H1 (cell line): ENCODE measurements around the gene INO80. TPM values are rescaled to one million over a fixed set of nuclear protein-coding genes. Genes with fewer than 3 reads are reported as not detected.

Experiments
- CTCF ChIA-PET: fragments of 300-600 bp; sonication (Branson Sonifier 250); formaldehyde crosslinking; loops from one replicate; lab custom pipeline; 2021; ENCODE audit not compliant: partially characterized antibody; lab: Charles Lee
- POLR2A ChIA-PET: fragments of 300-600 bp; sonication (Branson Sonifier 250); formaldehyde crosslinking; loops from one replicate; lab custom pipeline; 2021; ENCODE audit warnings: inconsistent platforms; ENCODE audit not compliant: partially characterized antibody; lab: Charles Lee
- DNase-seq, 2 experiments: peaks; one replicate each; pipeline versions ENCODE4 v3.0.0 to v3.0.0-alpha.2; 2010 to 2022; ENCODE audit warnings: low spot score in 2 of 2, low read depth in 1 of 2, mixed read lengths in 1 of 2
- FAIRE-seq: peaks from 2 replicates; lab custom pipeline; 2011; peaks lifted over from hg19 to GRCh38; lab: Jason Lieb, UNC
- H2AFZ ChIP-seq: 2 replicates; pipeline ENCODE4 v1.8.1; 2012; ENCODE audit warnings: low read length, inconsistent platforms
- H2AK5ac ChIP-seq: 2 replicates; pipeline ENCODE4 v1.6.1; 2013; ENCODE audit warnings: low read depth, low read length
- H2BK120ac ChIP-seq: replicated peaks from 2 replicates; pipeline ENCODE3; 2013; ENCODE audit warnings: low read depth, low read length, inconsistent platforms
- H2BK12ac ChIP-seq: 2 replicates; pipeline ENCODE4 v1.6.1; 2013; ENCODE audit warnings: low read depth, low read length
- H2BK15ac ChIP-seq: 2 replicates; pipeline ENCODE4 v1.6.1; 2013; ENCODE audit warnings: low read length
- H2BK20ac ChIP-seq: 2 replicates; pipeline ENCODE4 v1.6.1; 2013; ENCODE audit warnings: low read length
- H2BK5ac ChIP-seq: 2 replicates; pipeline ENCODE4 v1.6.1; 2013; ENCODE audit warnings: low read depth, low read length
- H3K14ac ChIP-seq: 2 replicates; pipeline ENCODE4 v1.6.1; 2013; ENCODE audit warnings: inconsistent platforms; ENCODE audit not compliant: insufficient read length
- H3K18ac ChIP-seq: 2 replicates; pipeline ENCODE4 v1.6.1; 2013; ENCODE audit warnings: low read length; ENCODE audit errors: extremely low read depth
- H3K23ac ChIP-seq: 2 replicates; pipeline ENCODE4 v1.6.1; 2013; ENCODE audit warnings: inconsistent platforms; ENCODE audit not compliant: insufficient read length
- H3K23me2 ChIP-seq: 2 replicates; pipeline ENCODE4 v1.6.1; 2013; ENCODE audit warnings: low read depth, low read length
- H3K27ac ChIP-seq: 2 replicates; pipeline ENCODE4 v1.6.1; 2011; ENCODE audit warnings: low read depth, low read length, inconsistent platforms
- H3K27me3 ChIP-seq, 4 experiments: replicated peaks in 1 of 4; 1 replicate in 1 of 4; 2 replicates in 3 of 4; pipeline versions ENCODE4 v1.6.1 to v1.8.1; 2011 to 2013; ENCODE audit warnings: low read length in 3 of 4, mild to moderate bottlenecking in 3 of 4, inconsistent platforms in 2 of 4, mixed read lengths in 2 of 4, moderate library complexity in 1 of 4; ENCODE audit not compliant: control insufficient read depth in 3 of 4, insufficient read depth in 3 of 4; ENCODE audit errors: extremely low read depth in 1 of 4
- H3K36me3 ChIP-seq, 4 experiments: 2 replicates each; pipeline versions ENCODE4 v1.6.1 to v1.8.1; 2011 to 2013; ENCODE audit warnings: mild to moderate bottlenecking in 4 of 4, low read length in 3 of 4, moderate library complexity in 2 of 4, control low read depth in 1 of 4, inconsistent platforms in 1 of 4; ENCODE audit not compliant: insufficient read depth in 4 of 4, control insufficient read depth in 2 of 4
- H3K4ac ChIP-seq: replicated peaks from 2 replicates; pipeline ENCODE3; 2013; ENCODE audit warnings: low read length, low read depth, mixed read lengths, inconsistent platforms; ENCODE audit not compliant: insufficient read length
- H3K4me1 ChIP-seq, 4 experiments: replicated peaks in 1 of 4; 1 replicate in 1 of 4; 2 replicates in 3 of 4; pipeline versions ENCODE4 v1.6.1 to v1.8.1; 2011 to 2013; ENCODE audit warnings: low read length in 3 of 4, inconsistent platforms in 2 of 4, mixed read lengths in 1 of 4; ENCODE audit not compliant: insufficient read depth in 4 of 4, control insufficient read depth in 3 of 4
- H3K4me2 ChIP-seq, 2 experiments: 2 replicates each; pipeline versions ENCODE4 v1.6.1 to v1.8.1; 2011 to 2013; ENCODE audit warnings: low read depth in 2 of 2, low read length in 2 of 2, control low read depth in 1 of 2, inconsistent platforms in 1 of 2, mild to moderate bottlenecking in 1 of 2; ENCODE audit not compliant: insufficient read depth in 1 of 2
- H3K4me3 ChIP-seq, 4 experiments: fragments of 200-600, 300-600 bp in 1 of 4; sonication (generic), shearing (Covaris generic), sonication (Bioruptor Twin) in 1 of 4; 2 replicates each; pipeline versions ENCODE4 v1.5.1 to v1.8.1; 2011 to 2016; ENCODE audit warnings: low read length in 4 of 4, low read depth in 3 of 4, control low read depth in 2 of 4, inconsistent platforms in 2 of 4, mild to moderate bottlenecking in 2 of 4, mixed read lengths in 1 of 4, moderate library complexity in 1 of 4; ENCODE audit not compliant: insufficient read depth in 2 of 4; ENCODE audit errors: extremely low read depth in 1 of 4
- H3K56ac ChIP-seq: replicated peaks from 2 replicates; pipeline ENCODE3; 2013; ENCODE audit warnings: low read depth, mild to moderate bottlenecking, mixed read lengths, low read length, inconsistent platforms; ENCODE audit not compliant: insufficient read length
- H3K79me1 ChIP-seq: 2 replicates; pipeline ENCODE4 v1.6.1; 2013; ENCODE audit warnings: low read depth, low read length, control low read depth
- H3K79me2 ChIP-seq, 2 experiments: 2 replicates each; pipeline versions ENCODE4 v1.6.1 to v1.8.1; 2012 to 2013; ENCODE audit warnings: low read length in 2 of 2, mild to moderate bottlenecking in 2 of 2, inconsistent platforms in 1 of 2; ENCODE audit not compliant: insufficient read depth in 2 of 2, control insufficient read depth in 1 of 2
- H3K9ac ChIP-seq, 4 experiments: replicated peaks in 1 of 4; 1 replicate in 1 of 4; 2 replicates in 3 of 4; pipeline versions ENCODE4 v1.6.1 to v1.8.1; 2011 to 2013; ENCODE audit warnings: low read depth in 3 of 4, low read length in 3 of 4, control low read depth in 2 of 4, mild to moderate bottlenecking in 2 of 4, moderate library complexity in 2 of 4, inconsistent platforms in 1 of 4; ENCODE audit errors: extremely low read depth in 1 of 4
- H3K9me3 ChIP-seq, 2 experiments: 2 replicates each; pipeline versions ENCODE4 v1.6.1 to v1.8.1; 2012 to 2013; ENCODE audit warnings: mild to moderate bottlenecking in 2 of 2, moderate library complexity in 2 of 2, control low read depth in 1 of 2, inconsistent platforms in 1 of 2, low read depth in 1 of 2, low read length in 1 of 2, mixed read lengths in 1 of 2; ENCODE audit not compliant: insufficient read depth in 2 of 2
- H4K20me1 ChIP-seq, 2 experiments: replicated peaks in 1 of 2; 2 replicates each; pipeline versions ENCODE3 to v1.8.1; 2011 to 2013; ENCODE audit warnings: inconsistent platforms in 2 of 2, low read length in 2 of 2, mild to moderate bottlenecking in 1 of 2; ENCODE audit not compliant: insufficient read depth in 2 of 2, control insufficient read depth in 1 of 2
- H4K5ac ChIP-seq: 2 replicates; pipeline ENCODE4 v1.6.1; 2013; ENCODE audit warnings: low read length, low read depth, mixed read lengths, inconsistent platforms; ENCODE audit not compliant: insufficient read length
- H4K8ac ChIP-seq: 2 replicates; pipeline ENCODE4 v1.8.0; 2013; ENCODE audit warnings: mild to moderate bottlenecking, moderate library complexity, low read length, inconsistent platforms; ENCODE audit not compliant: insufficient read depth; ENCODE audit errors: extremely low read depth
- H4K91ac ChIP-seq: replicated peaks from 2 replicates; pipeline ENCODE3; 2013; ENCODE audit warnings: low read length, mixed read lengths, inconsistent platforms; ENCODE audit not compliant: insufficient read length
- BACH1 ChIP-seq: IDR thresholded peaks from 2 replicates; pipeline ENCODE4 v1.6.1; 2012; ENCODE audit warnings: low read length, improper control_type of control experiment
- EZH2 ChIP-seq: fragments of 200-600 bp; sonication (generic); IDR thresholded peaks from 2 replicates; pipeline ENCODE4 v1.7.1; 2012; ENCODE audit warnings: low read depth, mild to moderate bottlenecking, moderate library complexity, low read length, inconsistent platforms; ENCODE audit not compliant: severe bottlenecking
- HDAC6 ChIP-seq: IDR thresholded peaks from one replicate; pipeline ENCODE4 v1.7.1; 2012; ENCODE audit warnings: low read depth, mild to moderate bottlenecking, inconsistent platforms, low read length, moderate library complexity
- JUN ChIP-seq: IDR thresholded peaks from 2 replicates; pipeline ENCODE4 v1.6.1; 2011; ENCODE audit warnings: low read depth, mild to moderate bottlenecking, improper control_type of control experiment, low read length
- RAD21 ChIP-seq, 2 experiments: IDR thresholded peaks in 1 of 2; conservative IDR thresholded peaks in 1 of 2; 2 replicates each; pipeline ENCODE4 v1.6.1; 2011; ENCODE audit warnings: low read depth in 2 of 2, low read length in 2 of 2, improper control_type of control experiment in 1 of 2, inconsistent platforms in 1 of 2, mild to moderate bottlenecking in 1 of 2, moderate library complexity in 1 of 2
- RFX5 ChIP-seq: IDR thresholded peaks from 2 replicates; pipeline ENCODE4 v1.6.1; 2011; ENCODE audit warnings: low read depth, low read length, improper control_type of control experiment, borderline replicate concordance
- SP2 ChIP-seq: IDR thresholded peaks from 2 replicates; pipeline ENCODE4 v1.6.1; 2012; ENCODE audit warnings: mild to moderate bottlenecking, low read length, inconsistent platforms
- WGBS, 2 experiments: shearing (Covaris generic) in 1 of 2; methylation state at CpG; one replicate each; pipeline versions ENCODE4 v1.1.6 to v1.1.7; 2013 to 2015; ENCODE audit warnings: low lambda C conversion rate in 2 of 2, mixed read lengths in 2 of 2, inconsistent platforms in 1 of 2, low coverage in 1 of 2, missing lambda C conversion rate in 1 of 2; ENCODE audit not compliant: insufficient replicate concordance in 2 of 2, insufficient coverage in 1 of 2, insufficient read length in 1 of 2; ENCODE audit errors: extremely low coverage in 1 of 2, missing lambda C conversion rate in 1 of 2; 5-methylcytosine and 5-hydroxymethylcytosine counted together
- polyA plus RNA-seq, 7 experiments: library from polyadenylated mRNA; depleted of rRNA in 3 of 7; stranded (reverse) in 5 of 7; unstranded in 2 of 7; fragments of >200 nt in 5 of 7; fragments of 200-250 nt in 2 of 7; gene quantifications; 1 replicate in 5 of 7; 2 replicates in 1 of 7; 4 replicates in 1 of 7; pipeline versions ENCODE4 v1.2.1 to v1.2.3, GENCODE V29; 2011 to 2013; ENCODE audit warnings: missing spikeins in 2 of 7, mixed read lengths in 2 of 7
- total RNA-seq: library from RNA; stranded (reverse); fragmentation: NEBNext Ultra II Directional; extraction: Animal tissue kit (Norgen Biotek cat#: 25700); gene quantifications from 2 replicates; pipeline ENCODE4 v1.2.1, GENCODE V29; 2021
- TF ChIP-seq, protein P1 (sequence below), 3 experiments: IDR thresholded peaks; 1 replicate in 2 of 3; 2 replicates in 1 of 3; pipeline versions ENCODE4 v1.5.1 to v1.6.1; 2011; ENCODE audit warnings: low read length in 3 of 3, mild to moderate bottlenecking in 3 of 3, inconsistent platforms in 2 of 3, low read depth in 1 of 3, moderate library complexity in 1 of 3; ENCODE audit not compliant: insufficient read depth in 1 of 3; ENCODE audit errors: control extremely low read depth in 1 of 3

Gene INO80
- total and polyA plus RNA-seq, 2 of the 8 experiments (the other 6 are each of a cell fraction or from before 2014, with no cell fraction given) = 4.3 to 24.5 TPM

DNA sequence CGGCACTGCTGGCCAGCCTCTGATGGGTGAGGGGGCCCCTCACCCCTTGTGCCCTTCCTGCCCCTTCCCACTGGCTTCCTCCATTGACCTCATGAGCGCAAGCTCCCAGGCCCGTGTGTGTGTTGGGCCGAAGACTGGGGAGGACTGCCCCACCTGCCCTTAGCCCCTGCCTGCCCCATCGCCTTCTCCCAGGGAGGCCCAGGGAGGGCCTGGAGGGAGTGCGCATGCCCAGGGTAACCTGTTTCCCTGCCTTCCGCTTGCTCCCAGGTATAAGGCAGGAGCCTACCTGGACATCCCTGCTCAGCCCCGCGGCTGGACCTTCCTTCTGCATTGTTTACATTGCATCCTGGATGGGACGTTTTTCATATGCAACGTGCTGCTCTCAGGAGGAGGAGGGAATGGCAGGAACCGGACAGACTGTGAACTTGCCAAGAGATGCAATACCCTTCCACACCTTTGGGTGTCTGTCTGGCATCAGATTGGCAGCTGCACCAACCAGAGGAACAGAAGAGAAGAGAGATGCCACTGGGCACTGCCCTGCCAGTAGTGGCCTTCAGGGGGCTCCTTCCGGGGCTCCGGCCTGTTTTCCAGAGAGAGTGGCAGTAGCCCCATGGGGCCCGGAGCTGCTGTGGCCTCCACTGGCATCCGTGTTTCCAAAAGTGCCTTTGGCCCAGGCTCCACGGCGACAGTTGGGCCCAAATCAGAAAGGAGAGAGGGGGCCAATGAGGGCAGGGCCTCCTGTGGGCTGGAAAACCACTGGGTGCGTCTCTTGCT lies 178.1 kb downstream of the INO80 start:
- H4K20me1 ChIP-seq = no peaks in the 10 kb centered on the region
- H2AK5ac ChIP-seq = no peak overlapping the region
- H2AFZ ChIP-seq = no peak overlapping the region
- no peak overlapping the region for H3K9ac ChIP-seq
- H3K4me2 ChIP-seq = no peak overlapping the region
- no peak overlapping the region for H3K4me3 ChIP-seq
- H2BK12ac ChIP-seq = peak overlapping the region; percentile 19; the same call in 1 of the 2 replicates
- H2BK5ac ChIP-seq = no peak overlapping the region; the same call in 1 of the 2 replicates
- no peak overlapping the region for H2BK120ac ChIP-seq
- H3K36me3 ChIP-seq = no peaks in the 10 kb centered on the region
- no peak overlapping the region for H3K27ac ChIP-seq
- no peak overlapping the region for H3K18ac ChIP-seq
- H3K23ac ChIP-seq = no peak overlapping the region
- no peak for DNase-seq
- 77% methylated on average over 19 of the region's 19 CpGs; no CpG with 5 or more reads in 1 of the 2 experiments for WGBS, 2 experiments
- H2BK20ac ChIP-seq = no peak overlapping the region
- peaks cover 0 to 36% (median 18%) of the 10 kb centered on the region in 4 experiments; a peak in 6 of 7 replicates for H3K27me3 ChIP-seq
- H2BK15ac ChIP-seq = peak overlapping the region; percentile 61; the same call in 1 of the 2 replicates
- no peaks in the 10 kb centered on the region for H3K9me3 ChIP-seq
- no peak overlapping the region for H3K4ac ChIP-seq
- CTCF ChIA-PET = interaction anchor here (6.5 to 33.1 kb wide), 3 partner anchors 13 to 34 kb away, joined by 52 to 619 read pairs (median 590); partner anchors contain the start of genes DLL4 and VPS18
- H4K91ac ChIP-seq = no peak overlapping the region
- no peaks in the 10 kb centered on the region for H3K79me1 ChIP-seq
- H4K5ac ChIP-seq = no peak overlapping the region
- H3K79me2 ChIP-seq = no peaks in the 10 kb centered on the region
- H3K4me1 ChIP-seq = peaks cover 0 to 27% (median 12%) of the 10 kb centered on the region in 4 experiments; a peak in 6 of 7 replicates
- no peak overlapping the region for H3K14ac ChIP-seq
- FAIRE-seq = no peak
- H3K56ac ChIP-seq = no peak overlapping the region
- H4K8ac ChIP-seq = 0 out of 2 replicates have a peak overlapping the region, but pooled peaks have one; percentile 9
- POLR2A ChIA-PET = interaction anchor here (0.7 to 43.8 kb wide), 4 partner anchors 2 to 350 kb away, joined by 3 to 1505 read pairs (median 754); partner anchors contain the start of genes CHAC1, DLL4 and SPINT1
- peaks cover 5% of the 10 kb centered on the region; the same call in 1 of the 2 replicates for H3K23me2 ChIP-seq
- no peak for TF ChIP-seq SP2
- no peak for TF ChIP-seq EZH2
- TF ChIP-seq RFX5 = no peak
- TF ChIP-seq, protein P1, sequence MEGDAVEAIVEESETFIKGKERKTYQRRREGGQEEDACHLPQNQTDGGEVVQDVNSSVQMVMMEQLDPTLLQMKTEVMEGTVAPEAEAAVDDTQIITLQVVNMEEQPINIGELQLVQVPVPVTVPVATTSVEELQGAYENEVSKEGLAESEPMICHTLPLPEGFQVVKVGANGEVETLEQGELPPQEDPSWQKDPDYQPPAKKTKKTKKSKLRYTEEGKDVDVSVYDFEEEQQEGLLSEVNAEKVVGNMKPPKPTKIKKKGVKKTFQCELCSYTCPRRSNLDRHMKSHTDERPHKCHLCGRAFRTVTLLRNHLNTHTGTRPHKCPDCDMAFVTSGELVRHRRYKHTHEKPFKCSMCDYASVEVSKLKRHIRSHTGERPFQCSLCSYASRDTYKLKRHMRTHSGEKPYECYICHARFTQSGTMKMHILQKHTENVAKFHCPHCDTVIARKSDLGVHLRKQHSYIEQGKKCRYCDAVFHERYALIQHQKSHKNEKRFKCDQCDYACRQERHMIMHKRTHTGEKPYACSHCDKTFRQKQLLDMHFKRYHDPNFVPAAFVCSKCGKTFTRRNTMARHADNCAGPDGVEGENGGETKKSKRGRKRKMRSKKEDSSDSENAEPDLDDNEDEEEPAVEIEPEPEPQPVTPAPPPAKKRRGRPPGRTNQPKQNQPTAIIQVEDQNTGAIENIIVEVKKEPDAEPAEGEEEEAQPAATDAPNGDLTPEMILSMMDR (IDR thresholded peaks at IDR 0.05; ENCODE audit: control extremely low read depth in 1 of 3, insufficient read depth in 1 of 3, low read depth in 1 of 3, low read length in 3 of 3) = peak in 2 of 3 experiments; percentile 50 to 60; a peak in 3 of 4 replicates
- TF ChIP-seq BACH1 = peak; percentile 48; the same call in 1 of the 2 replicates
- no peak for TF ChIP-seq HDAC6
- peak; percentile 29 to 51 for TF ChIP-seq RAD21 (IDR thresholded peaks at IDR 0.05 in 1 of 2, conservative IDR thresholded peaks at IDR 0.05 in 1 of 2; ENCODE audit: low read depth in 2 of 2, low read length in 2 of 2)
- no peak for TF ChIP-seq JUN
